Measurements from ENCODE around the gene IARS2. TPM values are rescaled to one million over a fixed set of nuclear protein-coding genes. Genes with fewer than 3 reads are reported as not detected.

Gene IARS2
- total RNA-seq, 6 donors from 2014 or later: 17.8 to 66.7 (median 48.8) TPM

- H3K36me3 ChIP-seq: peaks cover 0 to 79% (median 42%) of the 10 kb centered on the region in 4 donors
- WGBS, 2 donors: 98 to 100% methylated on average over 1 of the region's 1 CpG
- H3K4me3 ChIP-seq: no peak overlapping the region
- ATAC-seq (ENCODE audit: low FRiP score in 2 of 2) (no peak), DNase-seq (no peak)
- no peak for TF ChIP-seq POLR2A (IDR thresholded peaks at IDR 0.05)
- peak in 2 of 6 experiments; percentile 14 to 35 for TF ChIP-seq CTCF (IDR thresholded peaks at IDR 0.05)
- TF ChIP-seq POLR2AphosphoS5 (IDR thresholded peaks at IDR 0.05): no peak
- TF ChIP-seq EP300 (IDR thresholded peaks at IDR 0.05): no peak
- H3K27ac ChIP-seq: no peak overlapping the region
- H3K9me3 ChIP-seq: no peaks in the 10 kb centered on the region
- no peaks in the 10 kb centered on the region for H3K4me1 ChIP-seq
- H3K27me3 ChIP-seq: no peaks in the 10 kb centered on the region
Observed at GRCh38 chr1:220189750-220190347, 95.9 kb downstream of the IARS2 start.

GRCh38 chr1:220195701-220196100 lies 101.8 kb downstream of the IARS2 start:
- Histone ChIP-seq H3K27me3 (no peaks in the 10 kb centered on the region), H3K27ac (no peak overlapping the region), H3K4me1 (no peaks in the 10 kb centered on the region), H3K36me3 (peaks cover 0 to 62% (median 32%) of the 10 kb centered on the region in 4 donors), H3K4me3 (no peak overlapping the region), H3K9me3 (no peaks in the 10 kb centered on the region)
- no peak for TF ChIP-seq POLR2A (IDR thresholded peaks at IDR 0.05)
- no peak for TF ChIP-seq POLR2AphosphoS5 (IDR thresholded peaks at IDR 0.05)
- no peak for TF ChIP-seq CTCF (IDR thresholded peaks at IDR 0.05)
- no peak for TF ChIP-seq EP300 (IDR thresholded peaks at IDR 0.05)
- no peak for DNase-seq
- ATAC-seq (ENCODE audit: low FRiP score in 2 of 2): no peak

Small RNA genes lying within 50 kb of the gene (small RNA-seq; reads per million reads assigned to genes)
- gene MIR194-1: 0.13 to 0.72 (median 0.48) reads per million in 4 donors
- 0.92 to 12.8 (median 3.3) reads per million in 4 donors for gene MIR215

Other genes starting within 250 kb of the IARS2 start
- not detected for gene SLC30A10, start 165.6 kb upstream of the IARS2 start, total RNA-seq
- 10 to 100 TPM; 21.0 to 77.2 (median 45.6) TPM for gene EPRS1, start 47.6 kb upstream of the IARS2 start, total RNA-seq
- 10 to 100 TPM; 14.7 to 23.9 (median 21.7) TPM for gene BPNT1, start 4.3 kb upstream of the IARS2 start, total RNA-seq
- 10 to 100 TPM in 5 of 6 donors, 1 to 10 TPM in 1; 9.1 to 35.8 (median 27.1) TPM for gene RAB3GAP2, start 178.3 kb downstream of the IARS2 start, total RNA-seq